Vagina (tissue), 2 donors: Measurements from ENCODE around the gene YDJC. TPM values are rescaled to one million over a fixed set of nuclear protein-coding genes. Genes with fewer than 3 reads are reported as not detected.

Experiments
- DNase-seq, 2 donors: peaks; one replicate each; pipeline ENCODE4 v3.0.0-alpha.2; 2017; ENCODE audit errors: extremely low spot score in 2 of 2
- H3K27ac ChIP-seq: fragments of 200-600 bp; sonication (generic); one replicate; pipeline ENCODE4 v1.5.1; 2019
- H3K27me3 ChIP-seq: fragments of 200-600 bp; sonication (generic); one replicate; pipeline ENCODE4 v1.5.1; 2019
- H3K36me3 ChIP-seq, 2 donors: fragments of 200-600 bp; sonication (generic); one replicate each; pipeline ENCODE4 v1.5.1; 2017 to 2019
- H3K4me1 ChIP-seq: fragments of 200-600 bp; sonication (generic); one replicate; pipeline ENCODE4 v1.5.1; 2019
- H3K4me3 ChIP-seq, 2 donors: fragments of 200-600 bp; sonication (generic); 1 replicate in 1 of 2; 2 replicates in 1 of 2; pipeline ENCODE4 v1.5.1; 2016 to 2019
- H3K9me3 ChIP-seq: fragments of 200-600 bp; sonication (generic); one replicate; pipeline ENCODE4 v1.5.1; 2019
- POLR2A ChIP-seq, 2 donors: fragments of 450-650 bp; IDR thresholded peaks; one replicate each; pipeline ENCODE4 v1.6.1; 2017; ENCODE audit warnings: antibody characterized with exemption in 2 of 2, mild to moderate bottlenecking in 2 of 2, moderate library complexity in 2 of 2
- POLR2AphosphoS5 ChIP-seq, 2 donors: sonication (generic); formaldehyde crosslinking; IDR thresholded peaks; one replicate each; pipeline ENCODE4 v1.9.0; 2017; ENCODE audit warnings: antibody characterized with exemption in 2 of 2, mild to moderate bottlenecking in 2 of 2, low read depth in 1 of 2; ENCODE audit not compliant: insufficient read depth in 1 of 2
- intact Hi-C: fragments of 100-400 bp; cut with DNase I; formaldehyde crosslinking; loops from one replicate; pipeline ENCODE4 v1.15.1; 2023
- total RNA-seq: library from RNA; depleted of rRNA; stranded (reverse); fragments of >200 nt; gene quantifications from one replicate; pipeline ENCODE4 v1.2.3, GENCODE V29; 2016
- TF ChIP-seq, protein P1 (sequence below), 3 experiments: fragments of 450-650 bp in 2 of 3; fragments of 200-600 bp in 1 of 3; sonication (generic) in 1 of 3; IDR thresholded peaks; one replicate each; pipeline ENCODE4 v1.5.1; 2017 to 2019; ENCODE audit warnings: antibody characterized with exemption in 3 of 3, mild to moderate bottlenecking in 2 of 3, moderate library complexity in 2 of 3

Gene YDJC
- total RNA-seq, 1 donor from 2014 or later: 22.6 TPM

DNA sequence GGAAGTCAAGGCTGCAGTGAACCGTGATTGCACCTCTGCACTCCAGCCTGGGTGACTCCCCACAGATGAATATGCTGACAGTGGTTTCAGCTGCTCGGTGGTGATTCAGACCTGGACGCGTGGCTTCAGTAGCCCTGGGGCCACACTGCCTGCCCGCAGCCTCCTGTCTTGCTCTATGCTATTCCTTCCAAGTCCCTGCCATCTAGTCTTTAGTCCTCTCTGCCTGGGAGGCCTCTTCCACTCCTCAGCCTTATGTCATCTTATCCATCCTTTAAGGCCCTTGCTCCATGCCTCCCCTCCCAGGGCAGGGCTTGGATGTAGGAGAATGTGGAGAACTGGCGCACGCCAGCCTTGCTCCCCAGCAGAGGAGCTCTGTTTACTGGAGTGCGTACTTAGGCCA, 23.0 kb downstream of the YDJC start:
- Histone ChIP-seq H3K4me1 (peaks cover 10% of the 10 kb centered on the region), H3K27me3 (no peaks in the 10 kb centered on the region), H3K27ac (no peak overlapping the region), H3K9me3 (no peaks in the 10 kb centered on the region), H3K4me3 (no peak overlapping the region), H3K36me3 (peaks cover 0 to 11% of the 10 kb centered on the region in 2 donors)
- TF ChIP-seq POLR2A (IDR thresholded peaks at IDR 0.05) (no peak), POLR2AphosphoS5 (IDR thresholded peaks at IDR 0.05; ENCODE audit: insufficient read depth in 1 of 2, low read depth in 1 of 2) (no peak)
- TF ChIP-seq, protein P1, sequence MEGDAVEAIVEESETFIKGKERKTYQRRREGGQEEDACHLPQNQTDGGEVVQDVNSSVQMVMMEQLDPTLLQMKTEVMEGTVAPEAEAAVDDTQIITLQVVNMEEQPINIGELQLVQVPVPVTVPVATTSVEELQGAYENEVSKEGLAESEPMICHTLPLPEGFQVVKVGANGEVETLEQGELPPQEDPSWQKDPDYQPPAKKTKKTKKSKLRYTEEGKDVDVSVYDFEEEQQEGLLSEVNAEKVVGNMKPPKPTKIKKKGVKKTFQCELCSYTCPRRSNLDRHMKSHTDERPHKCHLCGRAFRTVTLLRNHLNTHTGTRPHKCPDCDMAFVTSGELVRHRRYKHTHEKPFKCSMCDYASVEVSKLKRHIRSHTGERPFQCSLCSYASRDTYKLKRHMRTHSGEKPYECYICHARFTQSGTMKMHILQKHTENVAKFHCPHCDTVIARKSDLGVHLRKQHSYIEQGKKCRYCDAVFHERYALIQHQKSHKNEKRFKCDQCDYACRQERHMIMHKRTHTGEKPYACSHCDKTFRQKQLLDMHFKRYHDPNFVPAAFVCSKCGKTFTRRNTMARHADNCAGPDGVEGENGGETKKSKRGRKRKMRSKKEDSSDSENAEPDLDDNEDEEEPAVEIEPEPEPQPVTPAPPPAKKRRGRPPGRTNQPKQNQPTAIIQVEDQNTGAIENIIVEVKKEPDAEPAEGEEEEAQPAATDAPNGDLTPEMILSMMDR (IDR thresholded peaks at IDR 0.05): no peak
- no peak for DNase-seq
- intact Hi-C loops: no loop called here

DNA sequence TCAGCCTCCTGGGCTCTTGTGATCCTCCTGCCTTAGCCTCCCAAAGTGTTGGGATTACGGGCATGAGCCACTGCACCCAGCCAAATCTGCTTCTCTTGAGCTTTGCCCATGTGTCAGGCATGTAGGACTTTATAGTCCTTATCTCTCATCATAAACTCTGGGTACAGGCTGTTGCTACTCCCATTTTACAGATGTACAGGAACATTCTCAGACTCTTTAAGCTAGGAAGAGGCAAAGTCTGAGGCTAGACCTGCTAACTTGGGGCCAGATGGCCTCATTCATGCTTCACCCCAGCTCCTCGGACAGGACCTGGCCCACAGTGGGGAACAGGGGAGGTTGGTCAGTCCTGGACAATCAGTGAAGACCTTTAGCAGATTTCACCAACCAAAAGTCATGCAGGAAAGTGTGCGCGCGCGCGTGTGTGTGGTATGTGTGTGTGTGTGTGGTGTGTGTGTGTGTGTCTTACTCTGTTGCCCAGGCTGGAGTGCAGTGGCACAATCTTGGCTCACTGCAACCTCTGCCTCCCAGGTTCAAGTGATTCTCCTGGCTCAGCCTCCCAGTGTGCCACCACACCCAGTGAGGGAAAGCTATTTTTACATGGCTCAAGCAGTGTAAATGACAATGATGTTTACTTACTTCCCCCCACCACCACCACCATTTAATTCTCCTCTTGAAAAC, 23.8 kb downstream of the YDJC start:
- no peak overlapping the region for H3K4me3 ChIP-seq
- H3K9me3 ChIP-seq: no peaks in the 10 kb centered on the region
- intact Hi-C loops: no loop called here
- no peak for TF ChIP-seq POLR2A (IDR thresholded peaks at IDR 0.05)
- TF ChIP-seq POLR2AphosphoS5 (IDR thresholded peaks at IDR 0.05; ENCODE audit: insufficient read depth in 1 of 2, low read depth in 1 of 2): no peak
- TF ChIP-seq, protein P1 (IDR thresholded peaks at IDR 0.05): no peak
- no peak for DNase-seq
- peaks cover 0 to 4% of the 10 kb centered on the region in 2 donors for H3K36me3 ChIP-seq
- H3K27me3 ChIP-seq: no peaks in the 10 kb centered on the region
- peaks cover 10% of the 10 kb centered on the region for H3K4me1 ChIP-seq
- H3K27ac ChIP-seq: no peak overlapping the region

DNA sequence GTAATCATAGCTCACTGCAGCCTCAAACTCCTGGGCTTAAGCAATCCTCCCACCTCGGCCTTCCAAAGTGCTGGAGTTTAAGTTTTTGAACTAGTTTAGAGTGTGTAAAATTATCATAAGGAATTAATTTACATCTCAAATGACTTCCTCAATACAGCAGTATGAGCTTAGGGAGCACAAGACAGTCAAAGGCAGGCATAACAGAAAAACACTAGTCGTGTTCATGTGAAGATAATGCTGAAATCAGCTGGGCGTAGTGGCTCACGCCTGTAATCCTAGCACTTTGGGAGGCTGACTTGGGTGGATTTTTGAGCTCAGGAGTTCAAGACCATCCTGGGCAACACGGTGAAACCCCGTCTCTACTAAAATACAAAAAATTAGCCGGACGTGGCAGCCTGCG, 25.8 kb downstream of the YDJC start:
- Histone ChIP-seq H3K36me3 (no peaks in the 10 kb centered on the region), H3K27me3 (no peaks in the 10 kb centered on the region), H3K4me1 (peaks cover 17% of the 10 kb centered on the region), H3K4me3 (no peak overlapping the region), H3K9me3 (no peaks in the 10 kb centered on the region), H3K27ac (no peak overlapping the region)
- DNase-seq: no peak
- intact Hi-C loops: no loop called here
- TF ChIP-seq POLR2A (IDR thresholded peaks at IDR 0.05) (no peak), POLR2AphosphoS5 (IDR thresholded peaks at IDR 0.05; ENCODE audit: insufficient read depth in 1 of 2, low read depth in 1 of 2) (no peak)
- TF ChIP-seq, protein P1 (IDR thresholded peaks at IDR 0.05): no peak

DNA sequence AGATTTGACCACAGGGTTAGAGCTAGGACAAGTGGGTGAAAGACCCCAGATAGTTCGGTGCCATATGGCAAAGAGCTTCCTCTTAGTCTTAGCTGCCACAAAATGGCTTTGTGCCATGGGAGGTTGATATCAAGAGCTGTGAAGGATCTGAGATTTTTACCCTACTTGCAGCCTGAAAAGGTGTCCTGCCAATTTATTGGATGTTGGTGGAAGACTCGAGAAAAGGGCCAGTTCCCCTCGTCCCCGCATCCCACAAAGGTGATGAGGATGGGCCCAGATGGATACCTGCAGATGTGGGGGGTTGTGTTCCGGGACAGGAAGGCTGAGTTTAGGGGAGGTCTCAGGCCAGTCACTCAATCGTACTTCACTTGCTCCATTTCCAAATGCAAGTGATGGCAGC, 27.2 kb downstream of the YDJC start:
- Histone ChIP-seq H3K9me3 (no peaks in the 10 kb centered on the region), H3K4me3 (no peak overlapping the region), H3K27ac (no peak overlapping the region), H3K36me3 (no peaks in the 10 kb centered on the region), H3K4me1 (peaks cover 20% of the 10 kb centered on the region), H3K27me3 (no peaks in the 10 kb centered on the region)
- TF ChIP-seq, protein P1 (IDR thresholded peaks at IDR 0.05): no peak
- TF ChIP-seq POLR2AphosphoS5 (IDR thresholded peaks at IDR 0.05; ENCODE audit: insufficient read depth in 1 of 2, low read depth in 1 of 2): no peak
- intact Hi-C loops: no loop called here
- DNase-seq: no peak

DNA sequence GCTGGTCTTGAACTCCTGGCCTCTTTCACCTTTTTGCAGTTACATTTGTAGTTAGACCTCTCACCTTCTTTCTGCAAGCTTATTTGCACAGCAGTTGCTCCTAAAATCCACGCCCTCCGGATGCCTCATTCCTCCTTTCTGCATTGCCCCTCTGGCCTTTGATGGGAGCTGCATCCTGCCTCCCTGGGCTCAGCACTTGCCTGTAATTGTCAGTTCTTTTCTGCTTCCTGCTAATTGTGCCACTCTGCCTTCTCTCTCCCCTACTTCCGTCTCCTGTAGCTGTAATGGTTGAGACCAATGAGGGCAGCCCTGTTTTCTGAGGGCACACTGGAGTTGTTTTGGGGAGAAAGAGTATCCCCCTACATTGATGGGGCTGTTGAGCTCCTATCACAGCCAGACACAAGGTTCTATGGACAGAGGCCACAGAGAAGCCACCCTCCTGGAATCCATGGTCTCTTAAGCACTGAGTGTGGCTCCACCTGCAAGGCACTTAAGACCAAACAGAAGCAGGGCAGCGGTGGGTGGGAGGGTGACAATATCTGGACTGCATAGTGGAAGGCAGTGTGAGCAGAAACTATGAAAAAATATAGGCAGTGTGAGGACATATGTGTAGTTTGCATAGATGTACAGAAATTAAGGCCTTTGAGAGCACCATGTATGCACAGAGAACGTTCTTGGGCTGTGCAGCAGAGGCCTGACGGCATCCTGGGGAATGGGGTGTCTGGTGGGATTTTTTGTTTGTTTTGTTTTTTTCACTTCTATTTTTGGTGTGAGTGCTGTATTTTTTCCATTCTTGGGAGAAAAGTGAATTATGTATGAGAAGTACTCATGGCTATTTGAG, 30.5 kb downstream of the YDJC start:
- no peak overlapping the region for H3K4me3 ChIP-seq
- H3K36me3 ChIP-seq: peaks cover 0 to 8% of the 10 kb centered on the region in 2 donors
- DNase-seq: no peak
- no peak overlapping the region for H3K27ac ChIP-seq
- no peaks in the 10 kb centered on the region for H3K9me3 ChIP-seq
- H3K27me3 ChIP-seq: no peaks in the 10 kb centered on the region
- intact Hi-C loops: no loop called here
- peaks cover 15% of the 10 kb centered on the region for H3K4me1 ChIP-seq
- TF ChIP-seq POLR2AphosphoS5 (IDR thresholded peaks at IDR 0.05; ENCODE audit: insufficient read depth in 1 of 2, low read depth in 1 of 2) (no peak), POLR2A (IDR thresholded peaks at IDR 0.05) (no peak)
- TF ChIP-seq, protein P1 (IDR thresholded peaks at IDR 0.05): no peak
